NCI-H2029 treated with DMSO at 0.1 percent for 48 hours (cell line): ENCODE results near the gene SLC24A4.

Experiments
- DNase-seq: peaks from one replicate; lab custom pipeline; 2025; lab: John Stamatoyannopoulos, UW

SLC24A4 gene

DNA sequence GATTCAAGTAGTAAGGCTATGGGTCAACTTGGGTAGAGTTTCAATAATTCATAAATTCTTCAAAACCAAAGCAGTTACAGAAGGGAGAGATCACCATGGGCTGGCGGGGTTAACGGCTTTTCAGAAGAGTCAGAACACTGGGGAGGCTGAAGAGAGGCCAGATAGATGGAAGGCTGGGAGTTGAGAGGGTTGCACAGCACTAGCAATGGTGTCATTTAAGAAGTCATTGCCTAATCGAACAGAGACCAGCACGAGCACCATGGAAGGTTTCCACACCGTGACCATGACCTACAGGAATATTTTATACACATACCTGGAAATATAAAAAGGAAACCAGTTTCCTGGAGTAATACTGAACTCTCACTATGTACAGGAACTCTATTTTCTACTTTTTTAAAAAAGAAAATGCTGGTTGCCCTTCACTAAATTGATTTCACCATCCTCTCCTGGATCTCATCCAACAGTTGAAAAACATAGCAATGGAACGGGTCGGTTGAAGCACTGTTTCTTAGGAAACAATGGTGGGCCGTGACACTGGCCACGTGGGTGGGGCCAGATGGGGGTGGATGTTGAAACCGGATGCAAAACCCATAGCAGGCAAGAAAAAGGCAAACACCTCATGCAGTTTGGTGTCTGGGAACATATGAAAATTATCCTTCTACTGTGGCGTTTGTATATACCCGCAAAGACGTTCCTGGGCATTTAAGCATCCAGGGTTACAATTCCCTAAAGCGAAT lies 152.7 kb downstream of the SLC24A4 start:
- no peak for DNase-seq

DNA sequence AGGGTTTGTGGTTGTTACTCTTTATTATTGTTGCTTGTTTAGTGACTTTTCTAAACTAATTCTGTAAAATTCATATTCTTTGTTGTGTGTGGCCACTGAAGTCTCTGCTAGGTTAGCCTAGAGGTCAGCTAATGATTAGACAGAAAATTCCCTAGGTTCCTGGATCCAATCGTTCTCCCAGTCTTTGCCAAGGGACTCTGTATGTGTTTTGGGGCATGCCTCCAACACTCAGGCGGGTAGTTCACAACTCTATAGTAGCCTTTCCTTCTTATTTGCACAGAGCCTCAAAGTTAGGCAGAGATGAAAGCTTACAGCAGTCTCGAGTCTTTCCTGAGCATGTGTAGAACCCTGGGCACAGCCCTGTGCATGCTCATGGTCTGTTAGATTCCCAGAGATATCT lies 157.9 kb downstream of the SLC24A4 start:
- DNase-seq: no peak

DNA sequence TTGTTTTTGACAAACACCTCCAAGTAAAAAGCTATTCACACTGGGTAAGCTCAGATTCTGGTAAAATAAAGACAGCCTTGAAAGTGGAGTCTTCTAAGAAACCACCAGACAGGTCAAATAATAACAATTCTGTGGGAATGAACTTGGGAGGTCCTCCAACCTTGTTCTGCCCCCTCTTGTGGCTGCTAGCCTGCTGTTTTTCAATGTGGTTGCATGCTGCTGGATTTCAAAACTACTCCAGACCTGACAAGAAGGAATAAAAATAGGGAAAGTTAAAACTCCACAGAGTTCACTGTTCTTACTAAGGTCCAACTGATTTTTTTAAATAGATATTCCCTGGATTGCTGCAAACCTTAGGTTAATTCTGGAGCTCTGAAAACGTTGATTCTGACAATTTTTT lies 158.4 kb downstream of the SLC24A4 start:
- no peak for DNase-seq

DNA sequence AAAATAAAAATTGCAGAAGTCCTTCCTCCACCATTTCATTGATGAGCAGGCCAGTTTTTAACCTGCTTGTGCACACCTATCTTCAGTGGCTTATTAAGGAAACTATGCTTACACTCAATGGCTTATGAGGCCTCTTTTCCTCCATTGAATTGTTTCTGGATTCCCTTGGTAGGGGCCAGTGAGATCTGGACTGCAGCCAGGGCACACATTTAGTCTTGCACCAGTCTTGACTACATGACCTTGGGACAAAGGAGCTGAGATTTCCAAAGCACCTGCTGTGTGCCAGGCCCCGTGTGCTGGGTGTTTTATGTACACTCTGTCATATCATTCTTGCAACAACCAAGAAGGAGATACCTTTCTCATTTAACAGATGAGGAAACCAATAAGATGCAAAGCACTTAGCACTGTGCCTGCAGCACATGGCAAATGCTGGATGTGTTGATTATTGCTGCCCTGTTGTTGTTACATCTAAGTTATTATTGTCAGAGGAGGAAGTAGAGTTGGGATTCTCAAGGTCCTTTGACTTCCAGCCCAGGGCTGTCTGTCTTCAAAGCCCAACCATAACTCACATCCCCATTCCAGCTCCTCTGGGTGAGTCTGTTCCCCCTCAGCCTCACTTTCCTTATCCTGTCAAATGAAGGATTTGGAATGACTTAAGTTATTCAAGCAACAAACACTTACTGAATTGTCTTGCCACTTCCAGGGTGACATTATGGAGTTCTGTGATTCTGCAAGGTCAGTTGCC lies 159.0 kb downstream of the SLC24A4 start:
- DNase-seq: no peak

DNA sequence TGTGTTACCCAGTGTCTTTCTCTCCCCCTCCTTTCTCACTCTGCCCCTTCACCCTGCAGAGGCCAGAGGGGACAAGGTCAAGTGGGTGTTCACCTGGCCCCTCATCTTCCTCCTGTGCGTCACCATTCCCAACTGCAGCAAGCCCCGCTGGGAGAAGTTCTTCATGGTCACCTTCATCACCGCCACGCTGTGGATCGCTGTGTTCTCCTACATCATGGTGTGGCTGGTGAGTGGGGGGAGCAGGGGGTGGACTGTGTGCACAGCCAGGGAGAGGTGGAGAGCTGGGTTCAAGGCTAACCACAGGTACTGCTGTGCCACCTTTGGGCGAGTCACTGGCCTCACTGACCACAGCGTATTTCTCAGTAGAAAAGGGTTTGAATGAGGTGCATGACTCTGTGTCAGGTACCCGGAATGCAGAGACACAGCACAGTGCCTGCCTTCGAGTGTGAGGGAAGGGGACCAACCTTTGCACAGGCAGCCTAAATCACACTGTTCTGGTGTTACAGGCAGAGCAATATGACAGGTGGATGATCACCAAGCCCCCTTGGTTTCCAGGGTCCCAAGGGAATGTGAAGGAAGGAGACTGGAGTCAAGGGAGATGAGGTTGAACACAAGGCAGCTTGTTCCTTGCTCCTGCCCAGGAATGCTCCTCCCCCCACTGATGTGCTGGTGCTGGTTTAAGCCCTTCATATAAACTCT lies 159.8 kb downstream of the SLC24A4 start:
- no peak for DNase-seq

DNA sequence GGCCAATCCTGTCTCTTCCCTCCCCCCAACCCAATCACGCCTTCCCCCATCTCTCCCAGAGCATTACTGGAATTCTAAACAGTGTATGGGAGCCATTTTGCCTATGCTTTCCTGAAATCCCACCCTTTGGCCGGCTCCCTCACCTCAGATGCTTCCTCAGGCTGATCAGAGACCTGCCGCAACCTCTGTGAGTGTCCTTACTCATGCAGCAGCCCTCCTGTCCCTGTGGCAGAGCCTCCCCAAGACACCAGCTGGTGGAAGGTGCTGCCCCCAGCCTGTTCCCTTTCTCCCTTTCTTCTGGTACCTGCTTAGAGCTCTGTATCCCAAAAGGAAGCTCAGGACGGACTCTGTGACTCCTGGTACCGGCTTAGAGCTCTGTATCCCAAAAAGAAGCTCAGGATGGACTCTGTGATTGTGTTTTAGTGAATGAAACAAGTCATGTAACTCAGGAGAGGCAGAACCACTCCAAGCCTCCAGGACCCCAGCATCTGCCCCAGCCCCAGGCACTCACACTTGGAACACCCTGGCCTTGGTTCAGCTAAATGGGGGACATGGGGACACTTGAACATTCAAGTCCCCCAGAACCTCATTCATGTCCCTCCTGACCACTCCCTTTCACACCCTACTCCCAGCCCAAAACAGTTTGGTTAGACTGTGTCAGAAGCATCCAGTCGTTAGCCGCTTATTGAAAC lies 161.3 kb downstream of the SLC24A4 start:
- no peak for DNase-seq

DNA sequence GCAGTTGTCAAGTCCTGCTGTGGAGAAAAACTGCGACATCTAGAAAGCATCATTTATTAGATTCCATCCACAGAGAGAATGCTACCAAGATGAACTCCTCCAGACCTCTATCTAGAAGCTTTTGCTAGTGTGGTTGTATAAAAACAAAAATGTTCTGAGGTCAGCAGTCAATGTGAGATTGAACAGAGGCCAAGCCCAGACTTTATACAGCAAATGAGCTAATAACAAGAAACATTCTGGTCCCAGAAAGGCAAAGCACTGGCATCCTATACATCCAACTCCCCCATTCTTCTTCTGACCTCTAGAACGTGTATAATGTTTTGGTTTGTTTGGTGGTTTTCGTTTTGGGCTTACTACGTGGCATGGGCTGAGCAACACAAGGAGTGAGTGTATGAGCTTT lies 163.9 kb downstream of the SLC24A4 start:
- no peak for DNase-seq

DNA sequence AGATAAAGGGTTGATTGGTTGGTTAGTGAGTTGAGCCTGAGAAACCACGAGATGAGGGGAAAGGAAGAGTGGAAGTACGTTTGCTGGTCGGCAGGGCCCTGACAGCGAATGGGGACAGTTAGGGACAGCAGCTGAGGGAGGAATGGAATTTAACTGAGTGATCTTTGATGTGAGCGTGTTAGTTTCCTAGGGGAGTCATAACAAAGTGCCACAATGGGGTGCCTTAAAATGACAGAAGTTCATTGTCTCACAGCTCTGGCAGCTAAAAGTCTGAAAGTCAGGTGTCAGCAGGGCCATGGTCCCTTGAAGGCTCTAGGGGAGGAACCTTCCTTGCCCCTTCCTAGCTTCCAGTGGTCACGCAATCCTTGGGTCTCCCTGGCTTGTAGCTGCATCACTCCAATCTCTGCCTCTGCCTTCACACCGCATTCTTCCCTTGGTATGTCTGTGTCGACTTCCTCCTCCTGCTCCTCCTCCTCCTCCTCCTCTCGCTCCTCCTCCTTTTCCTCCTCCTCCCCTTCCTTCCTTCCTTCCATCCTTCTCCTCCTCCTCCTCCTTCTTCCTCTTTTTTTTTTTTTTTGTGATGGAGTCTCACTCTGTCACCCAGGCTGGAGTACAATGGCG lies 164.7 kb downstream of the SLC24A4 start:
- no peak for DNase-seq

DNA sequence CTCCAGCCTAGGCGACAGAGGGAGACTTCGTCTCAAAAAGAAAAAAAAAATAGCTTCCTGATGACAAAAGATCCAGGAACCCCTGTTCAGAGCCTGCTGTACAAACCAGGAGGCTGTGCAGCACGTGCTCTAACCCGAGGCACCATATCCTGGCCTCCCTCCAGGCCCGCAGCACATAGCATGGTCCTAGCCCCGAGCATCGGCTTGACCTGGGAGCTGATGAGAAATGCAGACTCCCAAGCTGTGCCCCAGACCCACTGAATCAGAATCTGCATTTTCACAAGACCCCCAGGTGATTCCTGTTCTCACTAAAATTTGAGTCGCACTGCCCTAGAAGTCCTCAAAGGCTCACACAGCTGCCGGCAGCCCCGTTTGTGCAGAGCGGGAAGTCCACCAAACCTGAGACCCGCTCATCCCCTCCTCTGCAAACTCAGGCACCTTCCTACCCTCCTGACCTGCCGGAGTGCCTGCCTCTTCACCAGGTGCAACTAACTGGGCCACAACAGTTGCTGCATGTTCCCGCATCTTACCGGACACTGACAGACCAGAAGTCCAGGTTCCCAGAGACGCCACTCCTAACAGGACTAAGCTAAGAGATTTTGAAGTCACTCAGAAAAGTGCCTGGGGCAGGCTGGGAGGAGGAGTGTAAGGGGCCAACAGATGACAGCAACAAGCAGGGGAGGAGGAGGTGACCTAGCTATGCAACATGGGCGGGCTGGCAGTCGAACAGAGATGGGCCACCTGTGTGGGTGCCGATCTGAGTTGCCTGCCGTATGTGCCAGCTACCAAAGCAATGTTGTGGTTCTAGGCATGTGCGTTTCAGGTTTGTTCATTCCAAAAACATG lies 166.7 kb downstream of the SLC24A4 start:
- DNase-seq: no peak

DNA sequence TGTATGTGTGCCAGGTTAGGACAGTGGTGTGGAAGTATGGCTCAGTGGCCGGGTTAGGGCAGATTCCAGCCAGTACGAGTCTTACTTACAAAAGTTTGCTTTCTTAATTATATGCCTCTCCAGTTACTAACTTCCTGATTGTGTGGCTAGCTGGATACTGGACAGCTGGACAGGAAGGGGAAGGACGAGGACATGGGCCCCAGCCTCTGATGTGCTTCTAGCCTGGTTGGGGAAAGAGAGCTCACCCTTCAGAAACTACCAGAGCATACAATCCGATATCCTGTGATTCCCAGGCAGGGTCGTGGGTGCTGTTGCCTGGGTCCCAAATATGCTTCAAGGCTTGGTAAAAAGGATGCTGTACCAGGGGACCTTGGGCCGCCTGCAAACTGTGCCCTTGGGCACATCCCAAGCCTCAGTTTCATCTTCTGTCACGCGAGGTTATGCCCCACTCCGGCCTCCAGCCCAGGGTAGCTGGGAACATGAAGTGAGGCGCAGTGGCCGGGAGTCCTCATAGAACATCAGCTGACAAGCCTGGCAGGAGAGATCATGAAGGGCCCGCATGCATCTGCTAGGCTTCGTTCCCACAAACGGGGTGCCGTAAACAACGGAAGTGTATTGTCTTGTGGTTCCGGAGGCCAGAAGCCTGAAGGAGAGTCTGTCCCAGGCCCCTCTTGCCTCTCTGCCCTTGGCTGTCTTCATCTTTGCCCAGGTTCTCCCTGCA lies 167.4 kb downstream of the SLC24A4 start:
- no peak for DNase-seq

DNA sequence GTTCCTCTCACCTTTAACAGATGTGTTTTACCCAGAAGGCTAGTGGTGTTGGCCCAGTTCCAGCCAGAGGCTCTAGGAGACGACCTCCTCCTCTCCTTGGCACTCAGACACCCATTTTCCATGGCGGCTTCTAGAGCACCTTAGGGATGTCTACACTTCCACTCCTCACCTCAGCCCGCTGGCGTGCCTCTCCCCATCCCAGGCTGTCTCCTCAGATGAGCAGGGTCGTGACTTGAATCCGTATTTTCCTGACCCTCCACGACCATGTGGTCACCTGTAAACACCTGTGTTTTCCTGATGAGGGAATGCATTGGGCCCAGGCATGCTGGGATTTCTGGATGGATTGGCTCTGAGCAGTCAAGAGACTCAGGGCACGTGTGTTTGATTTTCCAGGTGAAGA lies 168.8 kb downstream of the SLC24A4 start:
- no peak for DNase-seq

DNA sequence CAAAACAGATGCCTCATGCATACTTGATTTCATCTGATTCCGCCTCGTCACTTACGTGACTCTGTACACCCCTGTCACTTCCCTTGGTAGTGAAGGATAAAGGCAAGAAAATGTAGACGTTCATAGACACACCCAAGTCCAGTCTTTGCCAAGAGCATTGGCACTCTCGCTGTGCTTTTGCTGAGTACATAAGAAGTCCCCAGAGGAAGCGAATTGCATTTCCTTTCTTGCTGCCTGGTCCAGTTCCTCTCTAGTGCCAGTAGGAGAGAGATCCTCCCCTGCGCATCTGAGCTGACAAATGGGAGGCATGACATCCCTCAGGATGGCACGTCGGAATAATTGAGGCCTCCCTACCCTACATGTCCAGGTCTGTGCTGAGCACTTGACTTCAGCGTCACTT lies 169.3 kb downstream of the SLC24A4 start:
- no peak for DNase-seq

DNA sequence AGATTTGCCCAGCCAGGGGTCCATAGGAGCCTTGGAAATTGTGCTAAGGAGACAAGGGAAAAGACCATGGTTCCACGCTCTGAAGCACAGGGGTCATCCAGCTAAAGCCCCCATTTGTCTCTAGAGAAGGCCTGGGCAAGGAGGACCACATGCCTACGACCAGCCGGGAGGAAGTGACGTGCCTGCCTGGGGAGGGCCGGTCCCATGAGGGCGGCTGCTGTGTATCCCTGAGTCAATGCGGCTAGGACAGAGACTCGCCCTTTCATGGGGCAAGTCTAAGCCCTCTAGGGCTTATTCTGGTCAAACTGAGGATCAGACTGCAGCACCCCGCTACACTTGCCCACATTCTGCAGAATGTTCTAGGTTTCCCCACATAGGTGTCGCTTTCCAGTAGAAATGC lies 170.1 kb downstream of the SLC24A4 start:
- no peak for DNase-seq

DNA sequence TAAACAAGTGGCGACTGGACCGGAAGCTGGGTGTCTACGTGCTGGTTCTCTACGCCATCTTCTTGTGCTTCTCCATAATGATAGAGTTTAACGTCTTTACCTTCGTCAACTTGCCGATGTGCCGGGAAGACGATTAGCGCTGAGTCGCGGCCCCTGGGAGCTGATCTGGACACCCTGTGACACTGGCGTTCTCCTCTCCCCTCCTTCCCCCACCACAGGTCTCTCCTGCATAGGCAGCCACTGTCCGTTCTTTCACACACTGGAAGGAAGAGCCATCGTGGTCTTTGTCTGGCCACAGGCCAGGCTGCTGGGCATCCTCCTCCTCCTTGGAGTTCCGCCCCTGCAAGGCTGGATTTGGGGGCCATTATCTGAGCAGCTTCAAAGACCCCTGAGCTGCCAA lies 170.5 kb downstream of the SLC24A4 start:
- DNase-seq: no peak

DNA sequence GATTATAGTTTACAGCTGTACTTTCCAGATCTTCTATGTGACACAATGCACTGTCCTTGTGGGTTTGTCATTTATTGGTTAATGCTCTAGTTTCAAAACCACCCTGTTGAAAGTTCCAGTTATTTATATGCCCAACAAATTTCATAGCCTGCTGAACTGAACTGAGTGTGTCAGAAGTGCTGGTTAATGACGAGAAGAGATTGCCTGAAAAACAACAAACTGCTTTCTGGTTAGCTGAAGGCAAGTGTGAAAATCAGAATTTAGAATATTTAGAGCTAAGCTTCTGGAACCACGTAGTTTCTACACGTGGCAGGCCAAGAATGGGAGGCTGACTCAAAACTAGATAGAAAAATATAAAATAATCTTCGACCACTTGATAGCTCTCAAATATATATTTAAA lies 171.5 kb downstream of the SLC24A4 start:
- no peak for DNase-seq

DNA sequence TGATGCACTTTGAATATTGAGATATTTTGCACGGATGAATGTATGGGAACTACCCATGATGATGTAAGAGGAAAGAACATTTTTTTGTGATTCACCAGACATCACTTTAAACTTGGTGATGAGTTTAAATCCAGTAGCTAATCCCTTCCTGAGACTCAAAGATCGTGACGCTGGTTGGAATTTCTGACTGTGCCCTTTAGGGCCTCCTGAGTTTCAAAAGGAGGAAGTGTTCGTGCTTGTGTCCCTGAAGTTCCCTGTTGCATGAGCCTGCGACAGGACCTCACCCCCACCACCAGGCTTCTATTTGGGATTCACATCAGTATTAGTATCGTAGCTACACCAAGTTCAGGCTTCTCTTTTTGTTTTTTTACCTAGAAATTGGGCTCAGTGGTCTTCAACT lies 172.1 kb downstream of the SLC24A4 start:
- DNase-seq: no peak

DNA sequence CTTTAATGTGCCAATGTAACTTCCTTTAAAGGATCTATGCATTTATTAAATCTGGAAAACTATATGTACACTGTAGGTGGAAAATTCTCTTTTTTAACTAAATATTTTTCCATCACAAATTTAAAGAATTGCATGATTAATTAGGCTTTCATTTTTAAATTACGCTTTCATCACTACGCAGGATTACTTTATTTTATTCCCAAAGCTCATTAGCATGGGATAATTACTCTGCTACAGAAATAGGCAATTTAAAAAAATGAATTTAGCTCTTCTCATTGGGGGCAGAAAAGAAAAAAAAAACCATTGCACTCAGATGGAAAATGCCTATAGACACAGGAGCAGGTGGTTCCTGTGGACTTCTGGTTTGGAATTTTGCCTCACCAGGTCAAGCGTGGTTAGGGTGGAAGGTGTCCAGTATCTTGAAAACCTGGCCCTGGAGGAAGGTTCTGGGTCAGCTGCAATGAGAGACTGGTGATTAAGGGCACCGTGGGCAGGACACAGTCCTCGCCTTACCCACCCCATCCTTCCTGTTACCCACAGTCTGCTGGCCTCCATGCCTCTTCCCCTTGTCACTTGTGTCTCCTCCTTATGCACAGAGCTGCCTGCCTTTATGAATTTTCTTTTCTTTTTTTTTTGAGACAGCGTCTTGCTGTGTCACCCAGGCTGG lies 173.4 kb downstream of the SLC24A4 start:
- no peak for DNase-seq

DNA sequence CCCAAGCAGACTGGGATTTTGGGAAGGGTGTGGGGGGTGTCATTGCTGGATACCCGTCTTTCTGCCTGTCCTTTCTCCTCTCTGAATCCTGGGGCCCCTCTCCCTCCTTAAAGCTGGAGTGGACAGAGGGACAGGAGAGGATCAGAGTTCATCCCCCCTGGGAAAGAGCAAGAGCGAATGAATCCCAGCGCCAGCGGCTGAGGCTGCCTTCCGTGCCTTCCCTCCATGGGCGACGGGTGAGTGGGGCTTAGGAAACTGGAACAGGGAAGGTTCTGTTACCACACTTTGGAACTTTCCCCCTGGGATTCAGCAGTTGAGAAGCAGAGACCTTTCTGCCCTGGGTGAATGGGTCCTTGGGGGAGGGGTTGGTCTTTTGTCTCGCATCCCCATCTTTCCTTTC lies 174.4 kb downstream of the SLC24A4 start:
- DNase-seq: no peak

DNA sequence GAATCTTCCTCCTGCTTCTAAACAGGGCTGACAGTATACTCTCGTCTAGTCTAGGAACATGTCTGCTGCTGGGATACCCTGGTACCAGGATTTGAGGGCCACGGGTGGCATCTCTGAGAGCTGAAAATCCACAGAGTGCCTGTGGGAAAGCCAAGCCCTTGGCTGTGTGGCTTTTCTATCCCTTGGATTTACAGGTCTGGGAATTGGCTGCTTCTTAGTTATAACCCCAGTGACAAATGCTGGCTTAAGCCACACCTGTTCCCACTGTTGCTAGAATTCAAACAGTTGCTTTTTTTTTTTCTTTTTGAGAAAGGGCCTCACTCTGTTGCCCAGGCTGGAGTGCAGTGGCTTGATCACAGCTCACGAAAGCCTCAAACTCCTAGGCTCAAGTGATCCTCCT lies 176.3 kb downstream of the SLC24A4 start:
- DNase-seq: no peak

DNA sequence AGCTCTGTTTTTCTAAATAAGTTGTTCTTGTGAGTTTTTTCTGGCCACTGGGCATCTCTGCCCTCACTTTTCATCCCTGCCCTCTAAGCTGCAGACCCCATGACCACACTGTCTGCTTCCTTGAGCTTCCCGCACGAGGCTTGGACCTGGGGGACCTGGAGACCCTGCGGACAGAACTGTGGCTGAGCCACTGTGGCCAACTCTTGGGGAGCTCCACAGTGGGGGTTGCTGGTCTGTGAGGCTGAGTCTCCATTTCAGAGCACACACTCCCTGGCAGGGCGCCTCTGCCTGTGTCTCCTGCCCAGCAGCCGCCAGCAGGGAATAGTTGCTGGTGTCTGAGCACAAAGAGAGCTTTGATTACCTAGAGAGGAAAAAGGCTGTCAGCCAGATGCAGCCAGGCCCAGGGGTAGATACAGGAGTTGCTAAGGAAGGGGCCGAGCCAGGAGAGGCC lies 177.6 kb downstream of the SLC24A4 start:
- no peak for DNase-seq
